GM10248 (cell line): Measurements from ENCODE around the gene WDR37.
"Not testable (repeated sequence)": the region's sequence is repeated elsewhere in the genome, so short reads cannot be mapped to it uniquely, and the experiment has no call there.

Experiments used
- CTCF ChIA-PET: fragments of 300-600 bp; sonication (Branson Sonifier 250); formaldehyde crosslinking; extraction: SDS; loops from one replicate; lab custom pipeline; 2021; ENCODE audit warnings: antibody characterized with exemption; lab: Yijun Ruan, JAX
- POLR2A ChIA-PET: fragments of 350-650 bp; sonication (Branson Sonifier 250); formaldehyde crosslinking; extraction: SDS; loops from one replicate; lab custom pipeline; 2020; ENCODE audit warnings: antibody characterized with exemption; lab: Yijun Ruan, JAX
- DNase-seq: peaks from one replicate; pipeline ENCODE4 v3.0.0; 2012; ENCODE audit errors: extremely low spot score
- CTCF ChIP-seq: IDR thresholded peaks from 2 replicates; pipeline ENCODE4 v1.5.1; 2012; ENCODE audit warnings: mild to moderate bottlenecking, low read depth; ENCODE audit errors: extremely low read depth, missing control alignments, control extremely low read depth

WDR37 gene

GRCh38 chr10:1155791-1156615, 99.8 kb downstream of the WDR37 start:
- POLR2A ChIA-PET: no interaction called here
- no peak for TF ChIP-seq CTCF

GRCh38 chr10:1156616-1156886, 100.4 kb downstream of the WDR37 start:
- DNase-seq: no peak
- POLR2A ChIA-PET: no interaction called here
- no peak for TF ChIP-seq CTCF
- CTCF ChIA-PET: no interaction called here

More at GRCh38 chr10:1155791-1156615, 99.8 kb downstream of the WDR37 start:
- DNase-seq: no peak
- CTCF ChIA-PET: no interaction called here

GRCh38 chr10:1156921-1157614, 100.9 kb downstream of the WDR37 start:
- DNase-seq: no peak
- no peak for TF ChIP-seq CTCF
- ChIA-PET CTCF (interaction anchor here (1.5 kb wide), 1 partner anchor 10 kb away, joined by 3 read pairs; no protein-coding TSS in a partner anchor), POLR2A (no interaction called here)

GRCh38 chr10:1157615-1157933, 101.4 kb downstream of the WDR37 start:
- POLR2A ChIA-PET: no interaction called here
- CTCF ChIA-PET: interaction anchor here (1.5 kb wide), 1 partner anchor 10 kb away, joined by 3 read pairs; no protein-coding TSS in a partner anchor
- no peak for TF ChIP-seq CTCF
- DNase-seq: no peak

GRCh38 chr10:1158066-1158465, 101.9 kb downstream of the WDR37 start:
- TF ChIP-seq CTCF: no peak
- ChIA-PET POLR2A (no interaction called here), CTCF (interaction anchor here (1.2 to 1.5 kb wide), 2 partner anchors 9 to 25 kb away, joined by 3 read pairs; no protein-coding TSS in a partner anchor)
- DNase-seq: no peak

- CTCF ChIA-PET: interaction anchor here (1.2 to 1.5 kb wide), 2 partner anchors 9 to 25 kb away, joined by 3 read pairs; no protein-coding TSS in a partner anchor
- DNase-seq, POLR2A ChIA-PET: not testable (repeated sequence)
Observed at GRCh38 chr10:1158536-1158935, 102.4 kb downstream of the WDR37 start.
